Measurements from ENCODE around the gene GBF1. TPM values are rescaled to one million over a fixed set of nuclear protein-coding genes. Genes with fewer than 3 reads are reported as not detected.
A peak's percentile ranks its signal among the peaks of the same experiment; 100 is the strongest.
"Not testable (repeated sequence)": the region's sequence is repeated elsewhere in the genome, so short reads cannot be mapped to it uniquely, and the experiment has no call there.

The GBF1 gene
- polyA plus RNA-seq, 1 of the 3 experiments (the other 2 are of a cell fraction): 12.3 TPM

- 90% methylated on average over 3 of the region's 3 CpGs for WGBS (ENCODE audit: low lambda C conversion rate)
- H3K27me3 ChIP-seq (ENCODE audit: insufficient read depth); H3K9ac ChIP-seq; POLR2A ChIA-PET; H3F3A ChIP-seq (replicated peaks; ENCODE audit: insufficient read depth); H2AFZ ChIP-seq (ENCODE audit: low read depth); H3K4me1 ChIP-seq (ENCODE audit: control insufficient read depth in 1 of 2, insufficient read depth in 2 of 2, low read depth in 1 of 2, low read length in 1 of 2); DNase-seq; H3K4me3 ChIP-seq (ENCODE audit: low read depth in 2 of 2, low read length in 1 of 2); H3K4me2 ChIP-seq; H3K9me3 ChIP-seq; H3K36me3 ChIP-seq (replicated peaks in 1 of 2; ENCODE audit: control insufficient read depth in 1 of 2, insufficient read depth in 2 of 2, low read length in 1 of 2); H3K9me2 ChIP-seq: not testable (repeated sequence)
- H3K27ac ChIP-seq (ENCODE audit: low read depth in 2 of 2, low read length in 1 of 2): peak overlapping the region in 1 of 2 experiments; percentile 49; a peak in 1 of 4 replicates
- peaks cover 100% of the 10 kb centered on the region for H3K79me2 ChIP-seq (ENCODE audit: insufficient read depth)
- CTCF ChIA-PET: interaction anchor here (1.3 to 2.1 kb wide), 4 partner anchors 15 to 23 kb away, joined by 3 to 7 read pairs (median 4); no protein-coding TSS in a partner anchor
- TF ChIP-seq FOSL2 (IDR thresholded peaks at IDR 0.05; ENCODE audit: borderline replicate concordance, low read depth): peak; percentile 36; the same call in 1 of the 2 replicates
- H4K20me1 ChIP-seq (ENCODE audit: insufficient read depth): peaks cover 74% of the 10 kb centered on the region
These were observed 7.2 kb downstream of the GBF1 start for GRCh38 chr10:102252508-102252907.

DNA sequence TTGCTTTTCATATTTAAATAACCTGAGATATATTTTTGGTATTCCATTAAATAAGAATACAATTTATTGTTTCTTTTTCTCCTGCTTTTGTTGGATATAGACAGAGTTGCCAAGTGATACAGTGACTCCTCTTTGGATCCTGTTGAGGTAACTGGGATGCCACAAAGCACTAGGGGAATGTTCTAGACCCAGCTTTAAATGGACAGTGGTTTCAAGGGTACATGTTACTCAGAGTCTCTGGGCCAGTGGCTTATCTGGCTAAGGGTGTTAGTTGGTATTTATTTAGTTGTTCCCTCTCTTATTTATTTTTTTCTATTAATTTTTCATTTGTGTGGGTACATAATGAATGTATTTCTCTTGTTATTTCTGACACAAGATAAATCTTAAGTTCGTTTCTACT is 9.1 kb downstream of the GBF1 start:
- H2AFZ ChIP-seq (ENCODE audit: low read depth): no peak overlapping the region
- CTCF ChIA-PET: interaction anchor here (0.7 to 1.8 kb wide), 5 partner anchors 13 to 1719 kb away, joined by 3 to 5 read pairs (median 3); partner anchors contain the start of genes HIF1AN and PITX3
- H3K9me3 ChIP-seq: no peaks in the 10 kb centered on the region
- no peak overlapping the region for H3K9ac ChIP-seq
- POLR2A ChIA-PET: no interaction called here
- no peak overlapping the region for H3K4me3 ChIP-seq (ENCODE audit: low read depth in 2 of 2, low read length in 1 of 2)
- no peak overlapping the region for H3K27ac ChIP-seq (ENCODE audit: low read depth in 2 of 2, low read length in 1 of 2)
- DNase-seq: no peak
- peaks cover 61% of the 10 kb centered on the region for H4K20me1 ChIP-seq (ENCODE audit: insufficient read depth)
- TF ChIP-seq PBX3 (IDR thresholded peaks at IDR 0.05) (no peak), NFIC (IDR thresholded peaks at IDR 0.05; ENCODE audit: borderline replicate concordance) (no peak), TCF12 (IDR thresholded peaks at IDR 0.05) (no peak)
- no peaks in the 10 kb centered on the region for H3K9me2 ChIP-seq
- peaks cover 4 to 7% of the 10 kb centered on the region in 2 experiments for H3K36me3 ChIP-seq (replicated peaks in 1 of 2; ENCODE audit: control insufficient read depth in 1 of 2, insufficient read depth in 2 of 2, low read length in 1 of 2)
- WGBS (ENCODE audit: low lambda C conversion rate): 80% methylated on average over 1 of the region's 1 CpG
- H3K4me1 ChIP-seq (ENCODE audit: control insufficient read depth in 1 of 2, insufficient read depth in 2 of 2, low read depth in 1 of 2, low read length in 1 of 2): no peaks in the 10 kb centered on the region
- peaks cover 97% of the 10 kb centered on the region for H3K79me2 ChIP-seq (ENCODE audit: insufficient read depth)
- no peaks in the 10 kb centered on the region for H3K27me3 ChIP-seq (ENCODE audit: insufficient read depth)
- no peak overlapping the region for H3K4me2 ChIP-seq
- no peaks in the 10 kb centered on the region for H3F3A ChIP-seq (replicated peaks; ENCODE audit: insufficient read depth)

DNA sequence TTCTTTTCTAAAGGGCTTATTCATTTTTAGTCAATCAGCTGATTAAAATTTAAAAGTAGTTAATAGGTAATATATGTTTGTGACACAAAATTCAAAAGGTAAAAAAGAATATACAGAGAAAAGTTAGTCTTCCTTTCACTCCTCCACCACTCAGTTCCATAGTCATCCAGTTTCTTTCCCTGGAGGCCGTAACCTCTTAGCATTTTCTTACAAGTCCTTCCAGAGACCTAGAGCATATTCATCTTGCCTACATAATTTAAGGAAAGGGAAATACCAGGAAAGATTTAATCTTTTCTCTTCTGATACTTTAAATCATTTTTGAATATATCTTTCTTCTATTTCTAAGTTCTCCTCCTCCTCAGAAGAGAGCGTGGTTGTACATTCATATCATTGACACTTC is 10.1 kb downstream of the GBF1 start:
- WGBS (ENCODE audit: low lambda C conversion rate): 91% methylated on average over 2 of the region's 2 CpGs
- H2AFZ ChIP-seq (ENCODE audit: low read depth): no peak overlapping the region
- peaks cover 87% of the 10 kb centered on the region for H3K79me2 ChIP-seq (ENCODE audit: insufficient read depth)
- ChIA-PET CTCF (interaction anchor here (0.7 to 1.8 kb wide), 3 partner anchors 16 to 1720 kb away, joined by 3 to 5 read pairs (median 5); partner anchors contain the start of gene HIF1AN), POLR2A (no interaction called here)
- no peaks in the 10 kb centered on the region for H3K9me3 ChIP-seq
- H4K20me1 ChIP-seq (ENCODE audit: insufficient read depth): peaks cover 60% of the 10 kb centered on the region
- H3K27ac ChIP-seq (ENCODE audit: low read depth in 2 of 2, low read length in 1 of 2): no peak overlapping the region
- H3K36me3 ChIP-seq (replicated peaks in 1 of 2; ENCODE audit: control insufficient read depth in 1 of 2, insufficient read depth in 2 of 2, low read length in 1 of 2): peaks cover 9 to 13% of the 10 kb centered on the region in 2 experiments
- H3K4me3 ChIP-seq (ENCODE audit: low read depth in 2 of 2, low read length in 1 of 2): no peak overlapping the region
- no peaks in the 10 kb centered on the region for H3K9me2 ChIP-seq
- no peaks in the 10 kb centered on the region for H3K4me1 ChIP-seq (ENCODE audit: control insufficient read depth in 1 of 2, insufficient read depth in 2 of 2, low read depth in 1 of 2, low read length in 1 of 2)
- no peak overlapping the region for H3K4me2 ChIP-seq
- H3F3A ChIP-seq (replicated peaks; ENCODE audit: insufficient read depth): no peaks in the 10 kb centered on the region
- H3K27me3 ChIP-seq (ENCODE audit: insufficient read depth): no peaks in the 10 kb centered on the region
- no peak for TF ChIP-seq JUND (IDR thresholded peaks at IDR 0.05)
- TF ChIP-seq, protein P1, sequence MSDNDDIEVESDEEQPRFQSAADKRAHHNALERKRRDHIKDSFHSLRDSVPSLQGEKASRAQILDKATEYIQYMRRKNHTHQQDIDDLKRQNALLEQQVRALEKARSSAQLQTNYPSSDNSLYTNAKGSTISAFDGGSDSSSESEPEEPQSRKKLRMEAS (IDR thresholded peaks at IDR 0.05; ENCODE audit: low read depth): no peak
- no peak for TF ChIP-seq ELF1 (IDR thresholded peaks at IDR 0.05)
- TF ChIP-seq GATA2 (CRISPR knock-in tag; IDR thresholded peaks at IDR 0.05): no peak
- TF ChIP-seq SMC3 (IDR thresholded peaks at IDR 0.05; ENCODE audit: low read depth, low read length): no peak
- no peak for TF ChIP-seq TAF1 (IDR thresholded peaks at IDR 0.05; ENCODE audit: borderline replicate concordance, low read depth, low read length)
- no peak for TF ChIP-seq EZH2phosphoT487 (IDR thresholded peaks at IDR 0.05; ENCODE audit: borderline replicate concordance, low read depth)
- no peak for TF ChIP-seq PBX3 (IDR thresholded peaks at IDR 0.05)
- no peak for TF ChIP-seq NFIC (IDR thresholded peaks at IDR 0.05; ENCODE audit: borderline replicate concordance)
- no peak for TF ChIP-seq CHD2 (IDR thresholded peaks at IDR 0.05; ENCODE audit: low read length, partially characterized antibody)
- TF ChIP-seq FOXJ3 (CRISPR knock-in tag; IDR thresholded peaks at IDR 0.05): no peak
- no peak for TF ChIP-seq EP300 (IDR thresholded peaks at IDR 0.05; ENCODE audit: borderline replicate concordance in 1 of 2, low read depth in 1 of 2, low read length in 1 of 2)
- TF ChIP-seq MXI1 (IDR thresholded peaks at IDR 0.05; ENCODE audit: low read depth, low read length): no peak
- no peak for TF ChIP-seq NRF1 (IDR thresholded peaks at IDR 0.05; ENCODE audit: low read depth, low read length)
- no peak for TF ChIP-seq RCOR1 (IDR thresholded peaks at IDR 0.05; ENCODE audit: low read length)
- no peak for DNase-seq
- H3K9ac ChIP-seq: no peak overlapping the region
